AG09309 (cell line): ENCODE results near the gene ENTPD8.
"Not testable (repeated sequence)": the region's sequence is repeated elsewhere in the genome, so short reads cannot be mapped to it uniquely, and the experiment has no call there.

ENCODE experiments used
- DNase-seq: peaks from one replicate; pipeline ENCODE4 v3.0.0-alpha.2; 2010; ENCODE audit warnings: low read depth
- H3K4me3 ChIP-seq: 2 replicates; pipeline ENCODE4 v1.5.1; 2011; ENCODE audit warnings: mild to moderate bottlenecking, low read depth, low read length, moderate library complexity; ENCODE audit not compliant: control insufficient read depth
- TF ChIP-seq, protein P1 (sequence below): IDR thresholded peaks from 2 replicates; pipeline ENCODE4 v1.5.1; 2011; ENCODE audit warnings: mild to moderate bottlenecking, low read depth, low read length, inconsistent platforms; ENCODE audit not compliant: insufficient read depth, control insufficient read depth; ENCODE audit errors: missing control alignments

ENTPD8 gene

DNA sequence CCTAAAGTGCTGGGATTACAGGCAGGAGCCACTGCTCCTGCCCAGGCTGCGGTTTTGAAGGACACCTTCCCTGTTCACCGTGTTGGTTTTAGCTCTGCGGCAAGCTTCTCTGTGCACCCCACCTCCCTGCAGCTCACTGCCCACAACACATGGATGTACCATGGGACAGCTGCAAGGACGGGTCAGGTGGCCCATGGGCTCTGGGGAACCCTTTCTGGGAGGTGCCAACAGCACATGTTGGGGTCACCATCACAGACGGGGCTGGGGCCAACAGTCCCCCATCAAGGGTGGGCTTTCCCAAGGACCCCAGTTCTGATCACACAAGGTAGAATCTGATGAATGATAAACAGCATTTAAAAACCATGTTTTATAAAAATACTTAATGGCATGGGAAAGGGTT, 25.7 kb downstream of the ENTPD8 start:
- no peak for DNase-seq
- no peak overlapping the region for H3K4me3 ChIP-seq
- TF ChIP-seq, protein P1, sequence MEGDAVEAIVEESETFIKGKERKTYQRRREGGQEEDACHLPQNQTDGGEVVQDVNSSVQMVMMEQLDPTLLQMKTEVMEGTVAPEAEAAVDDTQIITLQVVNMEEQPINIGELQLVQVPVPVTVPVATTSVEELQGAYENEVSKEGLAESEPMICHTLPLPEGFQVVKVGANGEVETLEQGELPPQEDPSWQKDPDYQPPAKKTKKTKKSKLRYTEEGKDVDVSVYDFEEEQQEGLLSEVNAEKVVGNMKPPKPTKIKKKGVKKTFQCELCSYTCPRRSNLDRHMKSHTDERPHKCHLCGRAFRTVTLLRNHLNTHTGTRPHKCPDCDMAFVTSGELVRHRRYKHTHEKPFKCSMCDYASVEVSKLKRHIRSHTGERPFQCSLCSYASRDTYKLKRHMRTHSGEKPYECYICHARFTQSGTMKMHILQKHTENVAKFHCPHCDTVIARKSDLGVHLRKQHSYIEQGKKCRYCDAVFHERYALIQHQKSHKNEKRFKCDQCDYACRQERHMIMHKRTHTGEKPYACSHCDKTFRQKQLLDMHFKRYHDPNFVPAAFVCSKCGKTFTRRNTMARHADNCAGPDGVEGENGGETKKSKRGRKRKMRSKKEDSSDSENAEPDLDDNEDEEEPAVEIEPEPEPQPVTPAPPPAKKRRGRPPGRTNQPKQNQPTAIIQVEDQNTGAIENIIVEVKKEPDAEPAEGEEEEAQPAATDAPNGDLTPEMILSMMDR = no peak

DNA sequence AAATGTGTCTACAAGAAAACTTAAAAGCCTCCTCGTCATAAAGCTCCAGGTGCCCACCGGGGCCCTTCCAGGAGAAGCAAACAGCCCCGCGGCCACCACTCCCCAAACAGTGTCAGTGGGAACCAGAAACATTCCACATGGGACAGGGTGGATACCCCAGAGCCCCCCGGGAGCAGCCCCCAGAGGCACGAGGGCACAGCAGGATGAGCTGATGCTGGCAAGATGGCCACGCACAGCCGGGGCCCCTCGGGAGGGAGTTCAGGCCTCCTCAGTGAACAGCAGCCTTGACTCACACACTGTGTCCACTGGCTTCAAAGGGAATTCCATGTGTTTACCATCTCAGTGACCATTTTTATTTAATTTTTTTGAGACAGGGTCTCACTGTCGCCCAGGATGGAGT, 28.7 kb downstream of the ENTPD8 start:
- no peak overlapping the region for H3K4me3 ChIP-seq
- DNase-seq = no peak
- TF ChIP-seq, protein P1 = no peak

DNA sequence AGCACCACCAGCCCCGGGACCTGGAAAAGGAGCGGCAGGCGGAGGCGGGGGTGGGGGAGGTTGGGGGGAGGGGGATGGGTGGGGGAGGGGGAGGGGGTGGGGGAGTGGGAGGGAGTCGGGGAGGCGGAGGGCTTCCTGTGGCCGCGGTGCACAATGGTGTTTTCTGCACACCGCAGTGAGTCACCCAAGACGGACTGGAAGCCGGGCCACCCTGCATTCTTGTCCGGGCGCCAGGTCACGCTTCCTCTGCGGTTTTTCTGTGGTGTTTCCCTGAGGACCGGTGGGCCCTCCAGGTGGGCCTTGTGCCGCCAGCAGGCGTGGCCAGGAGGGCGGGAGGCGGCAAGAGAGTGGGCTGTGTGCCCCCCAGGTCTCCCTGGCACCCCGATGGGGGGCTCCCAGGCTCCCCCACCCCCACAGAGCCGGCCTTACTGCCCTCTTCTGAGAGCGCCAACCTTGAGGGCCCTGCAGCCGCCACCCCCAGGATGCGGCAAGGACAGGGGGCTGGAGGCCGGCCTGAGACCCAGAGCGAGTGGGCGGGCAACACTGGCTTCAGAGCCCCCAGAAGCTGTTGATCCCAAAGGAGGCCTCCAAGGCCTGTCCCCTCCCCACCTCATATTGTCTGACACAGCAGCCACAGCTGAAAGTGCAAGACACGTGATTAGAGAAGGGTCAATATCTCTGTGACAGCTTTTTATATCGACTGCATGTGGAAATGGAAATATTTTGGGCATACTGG, 29.3 kb downstream of the ENTPD8 start:
- peak; percentile 54 for DNase-seq
- no peak overlapping the region for H3K4me3 ChIP-seq
- TF ChIP-seq, protein P1 = no peak

DNA sequence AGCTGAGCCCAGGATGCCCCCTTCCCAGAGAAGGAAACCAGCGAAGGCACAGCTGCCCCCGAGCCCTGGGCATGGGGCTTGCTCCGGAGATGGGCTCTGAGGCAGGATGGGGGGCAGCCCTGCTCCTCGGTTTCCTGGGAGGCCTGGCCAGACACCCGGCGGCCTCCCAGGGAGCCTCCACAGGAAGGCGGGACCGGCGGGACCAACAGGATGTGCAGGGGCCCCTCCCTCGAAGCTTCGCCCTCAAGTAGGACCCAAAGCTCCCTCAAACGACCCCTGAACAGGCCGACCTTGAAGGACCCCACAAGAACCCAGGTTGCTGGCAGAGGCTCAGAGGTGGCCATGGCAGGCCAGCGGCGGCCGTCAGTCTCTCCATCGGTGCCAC, 29.9 kb downstream of the ENTPD8 start:
- H3K4me3 ChIP-seq = no peak overlapping the region
- DNase-seq = no peak
- TF ChIP-seq, protein P1 = no peak

DNA sequence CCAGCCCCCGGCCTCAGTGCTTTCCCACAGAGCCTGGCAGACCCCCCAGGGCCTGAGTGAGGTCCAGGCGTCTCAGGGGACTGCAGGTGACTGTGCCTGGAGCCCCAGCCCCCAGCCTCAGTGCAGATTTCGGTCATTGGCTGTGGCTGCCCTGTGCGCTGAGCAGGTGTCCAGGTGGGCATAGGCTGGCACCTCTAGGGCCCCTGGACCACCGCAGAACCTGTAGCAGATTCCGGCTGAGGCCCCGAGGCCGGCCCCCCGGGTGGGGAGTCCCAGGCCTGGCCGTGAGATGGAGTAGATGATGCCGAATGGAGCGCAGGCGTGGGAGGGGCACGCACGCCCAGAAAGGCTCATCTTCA, 30.3 kb downstream of the ENTPD8 start:
- TF ChIP-seq, protein P1 = no peak
- no peak for DNase-seq

DNA sequence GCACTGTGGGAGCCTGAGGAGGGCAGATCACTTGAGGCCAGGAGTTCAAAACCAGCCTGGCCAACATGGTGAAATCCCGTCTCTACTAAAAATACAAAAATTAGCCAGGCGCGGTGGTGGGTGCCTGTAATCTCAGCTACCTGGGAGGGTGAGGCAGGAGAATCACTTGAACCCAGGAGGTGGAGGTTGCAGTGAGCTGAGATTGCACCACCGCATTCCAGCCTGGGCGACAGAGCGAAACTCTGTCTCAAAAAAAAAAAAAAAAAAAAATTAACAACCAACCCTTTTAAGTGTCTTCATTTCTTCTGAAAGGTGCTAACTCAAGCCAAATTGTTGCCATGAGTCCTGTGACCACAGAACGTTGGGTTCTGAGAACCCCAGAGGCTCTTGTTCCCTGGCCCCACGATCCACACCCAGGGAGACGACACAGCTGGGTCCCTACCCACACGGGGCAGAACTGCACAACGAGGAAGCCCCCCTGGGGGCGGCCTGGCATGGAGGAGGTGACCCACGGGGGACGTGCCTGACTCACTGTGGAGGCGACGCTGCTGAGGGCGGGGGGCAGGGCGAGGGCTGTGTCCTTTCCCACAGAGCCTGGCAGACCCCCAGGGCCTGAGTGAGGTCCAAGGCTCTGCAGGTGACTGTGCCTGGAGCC, 30.8 kb downstream of the ENTPD8 start:
- H3K4me3 ChIP-seq, DNase-seq: not testable (repeated sequence)

More for the DNA sequence above, 30.3 kb downstream of the ENTPD8 start:
- H3K4me3 ChIP-seq = no peak overlapping the region

DNA sequence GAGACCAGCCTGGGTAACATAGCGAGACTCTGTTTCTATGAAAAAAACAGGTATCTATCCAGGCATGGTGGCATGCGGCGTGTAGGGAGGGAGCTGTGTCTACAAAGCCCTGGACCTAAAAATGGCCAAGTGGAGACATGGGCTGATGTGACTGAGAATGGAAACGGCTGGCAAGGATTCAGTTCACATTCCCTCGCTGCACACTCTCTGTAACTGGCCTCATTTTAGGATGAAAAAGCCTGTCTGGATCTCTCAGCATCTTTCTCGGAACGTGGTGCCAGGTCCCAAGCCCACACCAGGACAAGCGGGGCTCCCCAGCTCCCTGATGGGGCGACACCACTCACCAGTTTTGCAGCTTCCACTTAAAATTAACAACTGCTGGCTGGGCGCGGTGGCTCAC, 31.6 kb downstream of the ENTPD8 start:
- TF ChIP-seq, protein P1 = no peak
- DNase-seq = no peak
- H3K4me3 ChIP-seq = no peak overlapping the region
